ENCODE measurements around the gene GABRG3.

Gene GABRG3

GRCh38 chr15:26929588-26929987 is 41.4 kb upstream of the GABRG3 start:
- TF ChIP-seq SNAI2 (CRISPR knock-in tag; IDR thresholded peaks at IDR 0.05) (no peak), ZFP30 (CRISPR knock-in tag; IDR thresholded peaks at IDR 0.05) (no peak), OSR1 (CRISPR knock-in tag; IDR thresholded peaks at IDR 0.05) (no peak), ZNF8 (CRISPR knock-in tag; IDR thresholded peaks at IDR 0.05) (no peak), CREB5 (CRISPR knock-in tag; IDR thresholded peaks at IDR 0.05; ENCODE audit: low read depth) (no peak), ZNF565 (CRISPR knock-in tag; conservative IDR thresholded peaks at IDR 0.05; ENCODE audit: low read depth) (no peak), POU6F1 (CRISPR knock-in tag; IDR thresholded peaks at IDR 0.05; ENCODE audit: borderline replicate concordance, low read depth) (no peak), PPARA (CRISPR knock-in tag; IDR thresholded peaks at IDR 0.05; ENCODE audit: borderline replicate concordance) (no peak), GLIS3 (CRISPR knock-in tag; IDR thresholded peaks at IDR 0.05) (no peak), PATZ1 (CRISPR knock-in tag; IDR thresholded peaks at IDR 0.05; ENCODE audit: borderline replicate concordance) (no peak), ZFP3 (CRISPR knock-in tag; IDR thresholded peaks at IDR 0.05) (no peak), ZC3H10 (CRISPR knock-in tag; IDR thresholded peaks at IDR 0.05) (no peak), ZNF70 (CRISPR knock-in tag; IDR thresholded peaks at IDR 0.05) (no peak), ESRRG (CRISPR knock-in tag; IDR thresholded peaks at IDR 0.05) (no peak)
- ATAC-seq = no peak

- TF ChIP-seq ZFP3 (CRISPR knock-in tag; IDR thresholded peaks at IDR 0.05) (no peak), TOX (CRISPR knock-in tag; IDR thresholded peaks at IDR 0.05; ENCODE audit: borderline replicate concordance) (no peak), CREB5 (CRISPR knock-in tag; IDR thresholded peaks at IDR 0.05; ENCODE audit: low read depth) (no peak), ARNTL (CRISPR knock-in tag; IDR thresholded peaks at IDR 0.05; ENCODE audit: borderline replicate concordance, low read depth) (no peak), CSDC2 (CRISPR knock-in tag; IDR thresholded peaks at IDR 0.05) (no peak), ZNF8 (CRISPR knock-in tag; IDR thresholded peaks at IDR 0.05) (no peak), SNAI2 (CRISPR knock-in tag; IDR thresholded peaks at IDR 0.05) (no peak), ZNF70 (CRISPR knock-in tag; IDR thresholded peaks at IDR 0.05) (no peak), BACH2 (CRISPR knock-in tag; IDR thresholded peaks at IDR 0.05; ENCODE audit: borderline replicate concordance) (no peak), GLIS3 (CRISPR knock-in tag; IDR thresholded peaks at IDR 0.05) (no peak)
Measured at GRCh38 chr15:26934848-26935247, 36.1 kb upstream of the GABRG3 start.

GRCh38 chr15:26935322-26935721 is 35.7 kb upstream of the GABRG3 start:
- no peak for ATAC-seq
- TF ChIP-seq ZFP3 (CRISPR knock-in tag; IDR thresholded peaks at IDR 0.05) (no peak), ZNF8 (CRISPR knock-in tag; IDR thresholded peaks at IDR 0.05) (no peak), SNAI2 (CRISPR knock-in tag; IDR thresholded peaks at IDR 0.05) (no peak), ESRRG (CRISPR knock-in tag; IDR thresholded peaks at IDR 0.05) (no peak), ZC3H10 (CRISPR knock-in tag; IDR thresholded peaks at IDR 0.05) (no peak), TCF4 (CRISPR knock-in tag; IDR thresholded peaks at IDR 0.05; ENCODE audit: borderline replicate concordance) (no peak), RARB (CRISPR knock-in tag; IDR thresholded peaks at IDR 0.05) (no peak), ISL1 (CRISPR knock-in tag; IDR thresholded peaks at IDR 0.05) (no peak), PATZ1 (CRISPR knock-in tag; IDR thresholded peaks at IDR 0.05; ENCODE audit: borderline replicate concordance) (no peak), CREB5 (CRISPR knock-in tag; IDR thresholded peaks at IDR 0.05; ENCODE audit: low read depth) (no peak), GLIS3 (CRISPR knock-in tag; IDR thresholded peaks at IDR 0.05) (no peak), ZNF70 (CRISPR knock-in tag; IDR thresholded peaks at IDR 0.05) (no peak)

More at GRCh38 chr15:26934848-26935247, 36.1 kb upstream of the GABRG3 start:
- no peak for ATAC-seq

Data from SK-N-SH treated with all-trans-retinoic acid at 6 μM for 48 hours (cell line).